Neutrophil (primary cell): Measurements from ENCODE around the gene DARS2.
A peak's percentile ranks its signal among the peaks of the same experiment; 100 is the strongest.

Experiments used
- H3K27ac ChIP-seq: fragments of 200-600 bp; sonication (generic); 2 replicates; pipeline ENCODE4 v1.5.1; 2016; ENCODE audit warnings: mild to moderate bottlenecking, moderate library complexity
- H3K27me3 ChIP-seq: fragments of 200-600 bp; sonication (generic); 2 replicates; pipeline ENCODE4 v1.6.0; 2016; ENCODE audit warnings: mild to moderate bottlenecking
- H3K36me3 ChIP-seq: fragments of 200-600 bp; sonication (generic); 2 replicates; pipeline ENCODE4 v1.5.1; 2017
- H3K4me1 ChIP-seq, 2 experiments: fragments of 200-600 bp in 1 of 2; sonication (generic) in 1 of 2; 1 replicate in 1 of 2; 2 replicates in 1 of 2; pipeline versions ENCODE4 v1.5.1 to v1.6.1; 2013 to 2016; ENCODE audit warnings: low read depth in 1 of 2, low read length in 1 of 2, mild to moderate bottlenecking in 1 of 2, moderate library complexity in 1 of 2; ENCODE audit not compliant: control insufficient read depth in 1 of 2, insufficient read depth in 1 of 2
- H3K4me3 ChIP-seq, 2 experiments: fragments of 200-600 bp in 1 of 2; sonication (generic) in 1 of 2; 1 replicate in 1 of 2; 2 replicates in 1 of 2; pipeline ENCODE4 v1.5.1; 2013 to 2016; ENCODE audit warnings: low read depth in 1 of 2, low read length in 1 of 2, mild to moderate bottlenecking in 1 of 2, moderate library complexity in 1 of 2
- H3K9me3 ChIP-seq: fragments of 200-600 bp; sonication (generic); 2 replicates; pipeline ENCODE4 v1.5.1; 2016
- TF ChIP-seq, protein P1 (sequence below): fragments of 200-600 bp; sonication (generic); IDR thresholded peaks from 2 replicates; pipeline ENCODE4 v1.5.1; 2016; ENCODE audit warnings: antibody characterized with exemption

DARS2 gene

DNA sequence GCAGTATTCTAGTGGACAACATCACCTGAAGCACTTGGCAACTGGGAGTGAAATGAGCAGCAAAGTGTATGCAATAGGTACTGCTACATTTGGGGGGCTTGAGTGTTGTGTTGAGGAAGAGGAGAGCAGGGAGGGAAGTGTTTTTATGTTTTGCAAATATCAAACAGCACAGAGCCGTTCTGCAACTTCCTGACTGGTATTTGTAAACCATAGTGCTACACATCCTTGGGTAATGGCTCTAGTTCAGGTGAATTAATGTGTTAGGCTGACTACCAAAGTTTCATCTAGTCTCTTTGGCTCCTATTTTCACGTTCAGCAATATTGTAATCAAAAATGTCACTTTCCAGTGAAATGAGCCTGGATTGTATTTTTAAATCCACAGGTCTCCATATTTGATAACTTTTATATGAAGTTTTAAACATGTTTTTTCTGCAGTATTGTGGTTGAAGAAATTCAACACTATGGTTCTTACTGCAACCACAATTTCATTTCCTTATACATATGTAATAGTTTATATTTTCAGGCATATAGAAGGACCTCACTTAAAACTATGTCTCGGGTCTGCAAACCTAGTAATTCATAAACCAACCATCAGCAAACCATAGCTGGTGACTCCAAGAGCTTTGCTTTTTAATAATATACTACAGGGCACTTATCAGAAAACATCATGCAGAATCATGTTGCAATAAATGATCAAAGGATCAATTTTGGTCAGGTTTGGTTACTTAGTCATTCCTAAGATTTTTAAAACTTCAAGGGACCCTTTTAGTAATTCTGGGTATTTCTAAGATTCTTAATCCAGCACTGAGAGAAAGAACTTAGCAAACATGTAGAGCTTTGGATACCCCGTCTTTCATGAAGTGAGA, 62.5 kb downstream of the DARS2 start:
- TF ChIP-seq, protein P1, sequence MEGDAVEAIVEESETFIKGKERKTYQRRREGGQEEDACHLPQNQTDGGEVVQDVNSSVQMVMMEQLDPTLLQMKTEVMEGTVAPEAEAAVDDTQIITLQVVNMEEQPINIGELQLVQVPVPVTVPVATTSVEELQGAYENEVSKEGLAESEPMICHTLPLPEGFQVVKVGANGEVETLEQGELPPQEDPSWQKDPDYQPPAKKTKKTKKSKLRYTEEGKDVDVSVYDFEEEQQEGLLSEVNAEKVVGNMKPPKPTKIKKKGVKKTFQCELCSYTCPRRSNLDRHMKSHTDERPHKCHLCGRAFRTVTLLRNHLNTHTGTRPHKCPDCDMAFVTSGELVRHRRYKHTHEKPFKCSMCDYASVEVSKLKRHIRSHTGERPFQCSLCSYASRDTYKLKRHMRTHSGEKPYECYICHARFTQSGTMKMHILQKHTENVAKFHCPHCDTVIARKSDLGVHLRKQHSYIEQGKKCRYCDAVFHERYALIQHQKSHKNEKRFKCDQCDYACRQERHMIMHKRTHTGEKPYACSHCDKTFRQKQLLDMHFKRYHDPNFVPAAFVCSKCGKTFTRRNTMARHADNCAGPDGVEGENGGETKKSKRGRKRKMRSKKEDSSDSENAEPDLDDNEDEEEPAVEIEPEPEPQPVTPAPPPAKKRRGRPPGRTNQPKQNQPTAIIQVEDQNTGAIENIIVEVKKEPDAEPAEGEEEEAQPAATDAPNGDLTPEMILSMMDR, result no peak
- Histone ChIP-seq H3K27ac (peak overlapping the region; percentile 84), H3K4me1 (peaks cover 58 to 66% of the 10 kb centered on the region in 2 experiments), H3K4me3 (peak overlapping the region in 1 of 2 experiments; percentile 19), H3K9me3 (no peaks in the 10 kb centered on the region), H3K36me3 (peaks cover 4% of the 10 kb centered on the region), H3K27me3 (no peaks in the 10 kb centered on the region)

DNA sequence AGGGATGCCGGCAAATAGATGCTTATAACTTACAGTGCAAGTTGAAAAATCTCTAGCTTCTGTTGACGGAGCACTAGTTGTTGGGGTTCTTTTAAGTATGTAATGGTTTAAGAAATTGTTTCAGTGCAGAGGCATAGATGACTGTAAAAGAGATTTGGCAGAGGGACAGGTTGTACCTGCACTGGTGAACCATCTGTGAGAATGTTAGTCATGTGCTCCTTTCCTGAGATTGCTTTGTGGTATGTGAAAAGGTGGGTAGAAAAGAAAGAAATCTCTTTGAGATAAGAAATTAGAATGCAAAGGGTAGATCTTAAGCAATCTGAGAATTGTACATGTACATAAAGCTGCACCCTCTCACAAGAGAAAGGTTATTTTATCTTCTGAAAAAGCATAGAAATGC, 63.2 kb downstream of the DARS2 start:
- Histone ChIP-seq H3K9me3 (no peaks in the 10 kb centered on the region), H3K27me3 (no peaks in the 10 kb centered on the region), H3K4me1 (peaks cover 53 to 60% of the 10 kb centered on the region in 2 experiments), H3K36me3 (peaks cover 4% of the 10 kb centered on the region), H3K4me3 (no peak overlapping the region), H3K27ac (peak overlapping the region; percentile 84)
- TF ChIP-seq, protein P1, result no peak

DNA sequence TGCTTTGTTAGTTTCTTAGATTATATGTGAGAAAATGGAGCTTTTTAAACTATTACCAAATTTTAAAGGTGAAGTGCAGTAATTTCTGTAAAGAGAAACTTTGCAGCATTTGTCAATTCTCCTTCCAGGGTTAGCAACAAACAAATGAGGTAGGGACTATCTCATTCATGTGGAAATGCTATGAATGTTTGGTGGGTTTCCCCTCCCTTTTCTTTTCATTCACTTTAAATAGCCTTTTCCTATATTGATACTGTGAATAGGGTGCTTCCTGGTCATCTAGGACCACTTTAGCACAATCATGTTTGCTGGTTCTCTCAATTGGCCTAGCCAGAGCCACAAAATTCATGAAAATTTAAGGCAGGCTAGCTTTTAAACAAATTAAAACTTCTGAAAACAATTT, 64.3 kb downstream of the DARS2 start:
- H3K27me3 ChIP-seq, result no peaks in the 10 kb centered on the region

DNA sequence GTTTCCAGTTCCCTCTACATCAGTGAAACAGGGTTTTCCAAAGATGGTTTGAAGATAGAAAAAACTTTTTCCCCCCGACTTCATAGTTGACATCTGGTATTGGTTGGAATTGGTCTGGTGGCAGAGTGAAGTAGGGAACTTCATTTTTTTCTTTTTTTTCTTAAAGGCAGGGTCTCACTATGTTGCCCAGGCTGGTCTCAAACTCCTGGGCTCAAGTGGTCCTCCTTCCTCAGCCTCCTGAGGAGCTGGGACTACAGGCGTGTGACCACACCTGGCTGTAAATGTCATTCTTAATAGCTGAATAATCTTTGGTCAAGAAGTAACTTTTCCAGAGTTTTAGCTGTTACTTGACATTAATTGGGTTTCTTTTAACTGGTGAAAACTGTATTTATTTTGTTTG, 65.4 kb downstream of the DARS2 start:
- no peaks in the 10 kb centered on the region for H3K9me3 ChIP-seq
- H3K4me3 ChIP-seq, result no peak overlapping the region
- peaks cover 46 to 52% of the 10 kb centered on the region in 2 experiments for H3K4me1 ChIP-seq
- H3K36me3 ChIP-seq, result peaks cover 4% of the 10 kb centered on the region
- no peak overlapping the region for H3K27ac ChIP-seq
- TF ChIP-seq, protein P1, result no peak
- no peaks in the 10 kb centered on the region for H3K27me3 ChIP-seq

More for the DNA sequence above, 64.3 kb downstream of the DARS2 start:
- Histone ChIP-seq H3K36me3 (peaks cover 4% of the 10 kb centered on the region), H3K4me3 (no peak overlapping the region), H3K9me3 (no peaks in the 10 kb centered on the region), H3K27ac (peak overlapping the region; percentile 84), H3K4me1 (peaks cover 49 to 56% of the 10 kb centered on the region in 2 experiments)
- TF ChIP-seq, protein P1, result no peak

DNA sequence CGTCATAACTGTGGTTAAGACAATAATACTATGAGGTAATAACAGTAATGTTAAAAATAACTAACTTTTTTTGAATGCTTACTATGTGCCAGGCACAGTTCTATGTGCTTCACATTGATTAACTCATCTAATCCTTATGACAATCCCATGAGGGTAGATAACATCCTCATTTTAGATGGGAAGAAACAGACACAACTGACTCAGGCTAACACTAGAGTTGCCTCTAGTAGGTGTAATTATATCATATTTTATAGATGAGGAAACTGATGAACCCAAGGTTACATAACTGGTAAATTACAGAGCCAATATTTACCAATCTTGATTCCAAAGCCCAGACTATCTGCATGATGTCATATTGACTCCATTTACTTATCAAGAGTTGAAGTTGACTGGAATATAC, 69.1 kb downstream of the DARS2 start:
- Histone ChIP-seq H3K27me3 (no peaks in the 10 kb centered on the region), H3K4me3 (no peak overlapping the region), H3K4me1 (peaks cover 9 to 15% of the 10 kb centered on the region in 2 experiments), H3K27ac (no peak overlapping the region), H3K9me3 (no peaks in the 10 kb centered on the region), H3K36me3 (no peaks in the 10 kb centered on the region)
- TF ChIP-seq, protein P1, result no peak
